Right lobe of liver (tissue), 4 donors: ENCODE results near the gene RASGRP2.

Experiments
- POLR2A ChIP-seq: fragments of 450-650 bp; IDR thresholded peaks from one replicate; pipeline ENCODE4 v1.6.1; 2017; ENCODE audit warnings: antibody characterized with exemption, mild to moderate bottlenecking
- TF ChIP-seq, protein P1 (sequence below), 4 donors: fragments of 200-600 bp in 3 of 4; fragments of 450-650 bp in 1 of 4; IDR thresholded peaks; one replicate each; pipeline versions ENCODE4 v1.5.1 to v1.8.0; 2016 to 2022; ENCODE audit warnings: antibody characterized with exemption in 4 of 4, mild to moderate bottlenecking in 2 of 4
- donor health status: DM: no; HTN: no; CAD: no.
- donor health status: DM: no; HTN: no; CAD: no.
- donor health status: DM: no; HTN: yes; CAD: no.

GRCh38 chr11:64754919-64755662 is 11.1 kb upstream of the RASGRP2 start:
- TF ChIP-seq POLR2A, result no peak
- TF ChIP-seq, protein P1, sequence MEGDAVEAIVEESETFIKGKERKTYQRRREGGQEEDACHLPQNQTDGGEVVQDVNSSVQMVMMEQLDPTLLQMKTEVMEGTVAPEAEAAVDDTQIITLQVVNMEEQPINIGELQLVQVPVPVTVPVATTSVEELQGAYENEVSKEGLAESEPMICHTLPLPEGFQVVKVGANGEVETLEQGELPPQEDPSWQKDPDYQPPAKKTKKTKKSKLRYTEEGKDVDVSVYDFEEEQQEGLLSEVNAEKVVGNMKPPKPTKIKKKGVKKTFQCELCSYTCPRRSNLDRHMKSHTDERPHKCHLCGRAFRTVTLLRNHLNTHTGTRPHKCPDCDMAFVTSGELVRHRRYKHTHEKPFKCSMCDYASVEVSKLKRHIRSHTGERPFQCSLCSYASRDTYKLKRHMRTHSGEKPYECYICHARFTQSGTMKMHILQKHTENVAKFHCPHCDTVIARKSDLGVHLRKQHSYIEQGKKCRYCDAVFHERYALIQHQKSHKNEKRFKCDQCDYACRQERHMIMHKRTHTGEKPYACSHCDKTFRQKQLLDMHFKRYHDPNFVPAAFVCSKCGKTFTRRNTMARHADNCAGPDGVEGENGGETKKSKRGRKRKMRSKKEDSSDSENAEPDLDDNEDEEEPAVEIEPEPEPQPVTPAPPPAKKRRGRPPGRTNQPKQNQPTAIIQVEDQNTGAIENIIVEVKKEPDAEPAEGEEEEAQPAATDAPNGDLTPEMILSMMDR (IDR thresholded peaks at IDR 0.05), result no peak
